HEK293 (cell line): ENCODE data around the gene FGD6.
A peak's percentile ranks its signal among the peaks of the same experiment; 100 is the strongest.

Experiments
- CTCF ChIA-PET: fragments of 350-600 bp; formaldehyde crosslinking; extraction: SDS; loops from one replicate; lab custom pipeline; 2021; ENCODE audit warnings: antibody characterized with exemption; lab: Yijun Ruan, JAX
- POLR2A ChIA-PET: fragments of 300-600 bp; formaldehyde crosslinking; extraction: SDS; loops from one replicate; lab custom pipeline; 2020; ENCODE audit warnings: antibody characterized with exemption, inconsistent platforms; lab: Yijun Ruan, JAX
- H3K27ac ChIP-seq: fragments of 200-500 bp; sonication (Bioruptor generic); 2 replicates; pipeline ENCODE4 v1.5.1; 2014; ENCODE audit warnings: low read depth, low read length, control low read depth, inconsistent platforms; ENCODE audit errors: extremely low read depth
- H3K36me3 ChIP-seq, 2 experiments: fragments of 200-500 bp in 1 of 2; sonication (Bioruptor generic) in 1 of 2; 1 replicate in 1 of 2; 2 replicates in 1 of 2; pipeline ENCODE4 v1.5.1; 2014 to 2017; ENCODE audit warnings: inconsistent platforms in 2 of 2, low read length in 2 of 2; ENCODE audit not compliant: control insufficient read depth in 2 of 2, insufficient read depth in 1 of 2
- H3K4me1 ChIP-seq: fragments of 200-500 bp; sonication (Bioruptor generic); 2 replicates; pipeline ENCODE4 v1.5.1; 2014; ENCODE audit warnings: mild to moderate bottlenecking, low read length, inconsistent platforms; ENCODE audit not compliant: control insufficient read depth, insufficient read depth
- H3K4me3 ChIP-seq: 2 replicates; pipeline ENCODE4 v1.5.1; 2011; ENCODE audit warnings: low read depth, mild to moderate bottlenecking, control low read depth, low read length, moderate library complexity
- H3K9me3 ChIP-seq: fragments of 200-500 bp; sonication (Bioruptor generic); 2 replicates; pipeline ENCODE4 v1.5.1; 2014; ENCODE audit warnings: low read depth, low read length, inconsistent platforms; ENCODE audit not compliant: control insufficient read depth, insufficient read depth
- IKZF3 ChIP-seq: fragments of 450-650 bp; IDR thresholded peaks from 2 replicates; pipeline ENCODE4 v1.5.0; 2018; ENCODE audit warnings: missing biosample characterization, mild to moderate bottlenecking, missing genetic modification characterization, moderate library complexity
- KLF16 ChIP-seq: fragments of 450-650 bp; formaldehyde crosslinking; IDR thresholded peaks from 2 replicates; pipeline ENCODE4 v1.5.1; 2017; ENCODE audit warnings: missing biosample characterization, missing genetic modification characterization
- PRDM1 ChIP-seq: fragments of 450-650 bp; formaldehyde crosslinking; IDR thresholded peaks from 2 replicates; pipeline ENCODE4; 2016; ENCODE audit warnings: missing biosample characterization, missing genetic modification characterization
- SCRT1 ChIP-seq: fragments of 450-650 bp; formaldehyde crosslinking; IDR thresholded peaks from 2 replicates; pipeline ENCODE4 v1.5.1; 2016; ENCODE audit warnings: missing biosample characterization, missing genetic modification characterization, borderline replicate concordance
- SCRT2 ChIP-seq: fragments of 450-650 bp; formaldehyde crosslinking; IDR thresholded peaks from 2 replicates; pipeline ENCODE4 v1.5.1; 2016; ENCODE audit warnings: missing biosample characterization, missing genetic modification characterization
- SP7 ChIP-seq: fragments of 450-650 bp; formaldehyde crosslinking; IDR thresholded peaks from 2 replicates; pipeline ENCODE4 v1.5.1; 2016; ENCODE audit warnings: missing biosample characterization, missing genetic modification characterization
- ZBTB1 ChIP-seq: fragments of 450-650 bp; formaldehyde crosslinking; IDR thresholded peaks from 2 replicates; pipeline ENCODE4 v1.5.1; 2016; ENCODE audit warnings: missing biosample characterization, missing genetic modification characterization
- ZBTB8A ChIP-seq: fragments of 450-650 bp; formaldehyde crosslinking; IDR thresholded peaks from 2 replicates; pipeline ENCODE4 v1.5.1; 2016; ENCODE audit warnings: missing biosample characterization, missing genetic modification characterization
- ZNF202 ChIP-seq: fragments of 450-650 bp; formaldehyde crosslinking; IDR thresholded peaks from 2 replicates; pipeline ENCODE4 v1.5.1; 2016; ENCODE audit warnings: missing biosample characterization, missing genetic modification characterization, borderline replicate concordance
- ZNF311 ChIP-seq: fragments of 450-650 bp; formaldehyde crosslinking; IDR thresholded peaks from 2 replicates; pipeline ENCODE4 v1.5.1; 2017; ENCODE audit warnings: missing biosample characterization, missing genetic modification characterization, borderline replicate concordance
- ZNF404 ChIP-seq: fragments of 450-650 bp; formaldehyde crosslinking; IDR thresholded peaks from 2 replicates; pipeline ENCODE4 v1.5.1; 2017; ENCODE audit warnings: missing biosample characterization, missing genetic modification characterization
- ZNF549 ChIP-seq: fragments of 450-650 bp; IDR thresholded peaks from 2 replicates; pipeline ENCODE4 v1.5.1; 2018; ENCODE audit warnings: missing biosample characterization, missing genetic modification characterization, mild to moderate bottlenecking, inconsistent platforms, moderate library complexity
- ZNF560 ChIP-seq: fragments of 450-650 bp; formaldehyde crosslinking; IDR thresholded peaks from 2 replicates; pipeline ENCODE4 v1.5.1; 2017; ENCODE audit warnings: missing biosample characterization, missing genetic modification characterization, borderline replicate concordance
- ZNF624 ChIP-seq: fragments of 450-650 bp; formaldehyde crosslinking; IDR thresholded peaks from 2 replicates; pipeline ENCODE4 v1.5.1; 2017; ENCODE audit warnings: missing biosample characterization, missing genetic modification characterization
- ZNF658 ChIP-seq: fragments of 450-650 bp; formaldehyde crosslinking; IDR thresholded peaks from 2 replicates; pipeline ENCODE4; 2016; ENCODE audit warnings: missing biosample characterization, missing genetic modification characterization
- ZNF768 ChIP-seq: fragments of 450-650 bp; formaldehyde crosslinking; IDR thresholded peaks from 2 replicates; pipeline ENCODE4 v1.5.1; 2018; ENCODE audit warnings: missing biosample characterization, mild to moderate bottlenecking, missing genetic modification characterization
- ZNF785 ChIP-seq: fragments of 450-650 bp; formaldehyde crosslinking; IDR thresholded peaks from 2 replicates; pipeline ENCODE4 v1.5.1; 2016; ENCODE audit warnings: missing biosample characterization, missing genetic modification characterization
- ZNF837 ChIP-seq: fragments of 450-650 bp; formaldehyde crosslinking; IDR thresholded peaks from 2 replicates; pipeline ENCODE4 v1.5.1; 2016; ENCODE audit warnings: missing biosample characterization, missing genetic modification characterization
- ZXDB ChIP-seq: fragments of 450-650 bp; formaldehyde crosslinking; IDR thresholded peaks from 2 replicates; pipeline ENCODE4 v1.5.1; 2016; ENCODE audit warnings: missing biosample characterization, missing genetic modification characterization
- TF ChIP-seq, protein P1 (sequence below): fragments of 450-650 bp; formaldehyde crosslinking; optimal IDR thresholded peaks from 2 replicates; pipeline ENCODE3; 2016; ENCODE audit warnings: missing biosample characterization, mild to moderate bottlenecking, missing genetic modification characterization
- TF ChIP-seq, protein P2 (sequence below): fragments of 450-650 bp; formaldehyde crosslinking; IDR thresholded peaks from 2 replicates; pipeline ENCODE4 v1.5.1; 2016; ENCODE audit warnings: missing biosample characterization, missing genetic modification characterization

Gene FGD6

DNA sequence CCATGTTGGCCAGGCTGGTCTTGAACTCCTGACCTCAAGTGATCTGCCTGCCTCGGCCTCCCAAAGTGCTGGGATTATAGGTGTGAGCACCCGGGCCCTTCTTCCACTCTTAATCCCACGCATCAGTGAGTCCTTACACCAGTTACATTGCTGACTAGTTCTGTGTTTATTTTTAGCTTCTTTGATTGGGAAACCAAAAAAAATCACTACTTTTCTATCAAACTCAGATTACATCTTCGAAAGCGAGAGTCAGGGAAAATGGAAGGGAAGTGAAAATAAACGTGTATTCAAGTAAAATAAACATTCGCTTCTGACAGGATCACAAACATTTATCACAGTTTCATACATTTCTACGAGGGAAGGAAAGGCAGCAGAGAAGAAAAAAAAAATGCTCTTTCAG is 32.2 kb downstream of the FGD6 start:
- Histone ChIP-seq H3K4me3 (no peak overlapping the region), H3K9me3 (no peaks in the 10 kb centered on the region), H3K36me3 (no peaks in the 10 kb centered on the region), H3K4me1 (peaks cover 10% of the 10 kb centered on the region; the same call in 1 of the 2 replicates)
- POLR2A ChIA-PET, result no interaction called here
- CTCF ChIA-PET, result no interaction called here
- TF ChIP-seq, protein P1, sequence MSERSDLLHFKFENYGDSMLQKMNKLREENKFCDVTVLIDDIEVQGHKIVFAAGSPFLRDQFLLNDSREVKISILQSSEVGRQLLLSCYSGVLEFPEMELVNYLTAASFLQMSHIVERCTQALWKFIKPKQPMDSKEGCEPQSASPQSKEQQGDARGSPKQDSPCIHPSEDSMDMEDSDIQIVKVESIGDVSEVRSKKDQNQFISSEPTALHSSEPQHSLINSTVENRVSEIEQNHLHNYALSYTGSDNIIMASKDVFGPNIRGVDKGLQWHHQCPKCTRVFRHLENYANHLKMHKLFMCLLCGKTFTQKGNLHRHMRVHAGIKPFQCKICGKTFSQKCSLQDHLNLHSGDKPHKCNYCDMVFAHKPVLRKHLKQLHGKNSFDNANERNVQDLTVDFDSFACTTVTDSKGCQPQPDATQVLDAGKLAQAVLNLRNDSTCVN (tag by site-specific recombination), result no peak
- peak; percentile 76 for TF ChIP-seq PRDM1
- TF ChIP-seq, all 188 proteins: peak for 1
- no peak overlapping the region for H3K27ac ChIP-seq

- CTCF ChIA-PET, result no interaction called here
- Histone ChIP-seq H3K9me3 (no peaks in the 10 kb centered on the region), H3K4me1 (peaks cover 10% of the 10 kb centered on the region; the same call in 1 of the 2 replicates), H3K27ac (no peak overlapping the region), H3K36me3 (no peaks in the 10 kb centered on the region), H3K4me3 (no peak overlapping the region)
- POLR2A ChIA-PET, result no interaction called here
- TF ChIP-seq IKZF3 (no peak), ZNF202 (tag by site-specific recombination) (no peak), ZBTB1 (no peak)
Observed at GRCh38 chr12:95184121-95184520, 33.1 kb downstream of the FGD6 start.

DNA sequence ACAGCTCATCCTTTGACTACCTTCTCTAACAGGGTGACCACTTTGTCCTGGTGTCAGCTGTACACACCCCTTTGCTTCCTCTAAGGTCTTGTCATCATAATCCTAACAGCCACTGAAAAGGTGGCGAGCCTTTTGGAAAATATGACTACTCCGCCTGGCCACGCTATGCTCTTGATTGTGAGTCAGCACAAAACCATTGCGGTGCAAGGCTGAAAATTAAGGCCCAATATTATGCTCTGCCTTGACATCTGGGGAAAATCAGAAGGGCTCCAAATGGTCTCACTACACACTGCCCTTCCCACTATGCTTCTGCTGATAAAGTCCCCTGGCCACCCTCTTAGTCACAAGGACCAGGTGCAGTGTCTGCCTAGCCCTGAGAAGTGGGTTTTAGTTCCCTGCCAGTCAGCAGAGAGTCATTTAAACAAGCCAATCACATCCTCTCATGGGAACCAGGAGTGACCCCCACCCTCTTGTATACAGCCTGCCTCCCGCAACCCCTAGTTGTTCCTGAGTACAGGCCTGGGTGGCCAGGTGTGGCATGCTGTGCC is 34.3 kb downstream of the FGD6 start:
- Histone ChIP-seq H3K4me1 (peaks cover 5% of the 10 kb centered on the region; the same call in 1 of the 2 replicates), H3K27ac (no peak overlapping the region), H3K36me3 (no peaks in the 10 kb centered on the region), H3K9me3 (no peaks in the 10 kb centered on the region), H3K4me3 (no peak overlapping the region)
- ChIA-PET CTCF (no interaction called here), POLR2A (no interaction called here)
- TF ChIP-seq ZNF837 (tag by site-specific recombination) (no peak), KLF16 (tag by site-specific recombination) (no peak), ZNF785 (tag by site-specific recombination) (no peak), ZBTB8A (tag by site-specific recombination) (no peak), ZNF311 (no peak), ZNF404 (tag by site-specific recombination) (no peak), ZXDB (no peak), ZNF624 (no peak), ZNF768 (tag by site-specific recombination) (no peak), ZNF658 (tag by site-specific recombination) (no peak)

- H3K4me3 ChIP-seq, result no peak overlapping the region
- no peaks in the 10 kb centered on the region for H3K36me3 ChIP-seq
- CTCF ChIA-PET, result interaction anchor here (0.7 to 1.1 kb wide), 2 partner anchors 30 to 305 kb away, joined by 3 read pairs; no protein-coding TSS in a partner anchor
- H3K4me1 ChIP-seq, result no peaks in the 10 kb centered on the region
- POLR2A ChIA-PET, result no interaction called here
- H3K9me3 ChIP-seq, result no peaks in the 10 kb centered on the region
- TF ChIP-seq ZNF549 (tag by site-specific recombination) (no peak), SP7 (tag by site-specific recombination) (peak; percentile 29; the same call in 1 of the 2 replicates), ZNF560 (tag by site-specific recombination) (no peak), SCRT2 (tag by site-specific recombination) (peak; percentile 68), SCRT1 (peak; percentile 82; the same call in 1 of the 2 replicates)
- TF ChIP-seq, protein P2, sequence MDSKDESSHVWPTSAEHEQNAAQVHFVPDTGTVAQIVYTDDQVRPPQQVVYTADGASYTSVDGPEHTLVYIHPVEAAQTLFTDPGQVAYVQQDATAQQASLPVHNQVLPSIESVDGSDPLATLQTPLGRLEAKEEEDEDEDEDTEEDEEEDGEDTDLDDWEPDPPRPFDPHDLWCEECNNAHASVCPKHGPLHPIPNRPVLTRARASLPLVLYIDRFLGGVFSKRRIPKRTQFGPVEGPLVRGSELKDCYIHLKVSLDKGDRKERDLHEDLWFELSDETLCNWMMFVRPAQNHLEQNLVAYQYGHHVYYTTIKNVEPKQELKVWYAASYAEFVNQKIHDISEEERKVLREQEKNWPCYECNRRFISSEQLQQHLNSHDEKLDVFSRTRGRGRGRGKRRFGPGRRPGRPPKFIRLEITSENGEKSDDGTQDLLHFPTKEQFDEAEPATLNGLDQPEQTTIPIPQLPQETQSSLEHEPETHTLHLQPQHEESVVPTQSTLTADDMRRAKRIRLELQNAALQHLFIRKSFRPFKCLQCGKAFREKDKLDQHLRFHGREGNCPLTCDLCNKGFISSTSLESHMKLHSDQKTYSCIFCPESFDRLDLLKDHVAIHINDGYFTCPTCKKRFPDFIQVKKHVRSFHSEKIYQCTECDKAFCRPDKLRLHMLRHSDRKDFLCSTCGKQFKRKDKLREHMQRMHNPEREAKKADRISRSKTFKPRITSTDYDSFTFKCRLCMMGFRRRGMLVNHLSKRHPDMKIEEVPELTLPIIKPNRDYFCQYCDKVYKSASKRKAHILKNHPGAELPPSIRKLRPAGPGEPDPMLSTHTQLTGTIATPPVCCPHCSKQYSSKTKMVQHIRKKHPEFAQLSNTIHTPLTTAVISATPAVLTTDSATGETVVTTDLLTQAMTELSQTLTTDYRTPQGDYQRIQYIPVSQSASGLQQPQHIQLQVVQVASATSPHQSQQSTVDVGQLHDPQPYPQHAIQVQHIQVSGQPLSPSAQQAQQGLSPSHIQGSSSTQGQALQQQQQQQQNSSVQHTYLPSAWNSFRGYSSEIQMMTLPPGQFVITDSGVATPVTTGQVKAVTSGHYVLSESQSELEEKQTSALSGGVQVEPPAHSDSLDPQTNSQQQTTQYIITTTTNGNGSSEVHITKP (tag by site-specific recombination), result no peak
- no peak overlapping the region for H3K27ac ChIP-seq
Observed at GRCh38 chr12:95181103-95181502, 36.2 kb downstream of the FGD6 start.
